Transverse colon (tissue), 4 donors: ENCODE data around the gene SERPINB6. TPM values are rescaled to one million over a fixed set of nuclear protein-coding genes. Genes with fewer than 3 reads are reported as not detected.
"Not testable (repeated sequence)": the region's sequence is repeated elsewhere in the genome, so short reads cannot be mapped to it uniquely, and the experiment has no call there.

Experiments used
- DNase-seq: peaks from one replicate; pipeline ENCODE4 v3.0.0-alpha.2; 2019
- H3K27ac ChIP-seq, 4 donors: fragments of 200-600 bp; sonication (generic); 2 replicates each; pipeline ENCODE4 v1.5.1; 2016 to 2018; ENCODE audit warnings: inconsistent platforms in 4 of 4
- H3K27me3 ChIP-seq: fragments of 200-600 bp; sonication (generic); 2 replicates; pipeline ENCODE4 v1.5.1; 2017; ENCODE audit warnings: inconsistent platforms
- H3K36me3 ChIP-seq, 4 donors: fragments of 200-600 bp; sonication (generic); 2 replicates each; pipeline ENCODE4 v1.5.1; 2017 to 2019; ENCODE audit warnings: inconsistent platforms in 4 of 4
- H3K4me1 ChIP-seq, 4 donors: fragments of 200-600 bp; sonication (generic); 2 replicates each; pipeline ENCODE4 v1.5.1; 2017 to 2020; ENCODE audit warnings: inconsistent platforms in 4 of 4
- H3K4me3 ChIP-seq, 4 donors: fragments of 200-600 bp; sonication (generic); 1 replicate in 1 of 4; 2 replicates in 3 of 4; pipeline versions ENCODE4 v1.5.1 to v1.6.1; 2017 to 2019; ENCODE audit warnings: inconsistent platforms in 4 of 4
- H3K9me3 ChIP-seq, 2 donors: fragments of 200-600 bp; sonication (generic); 2 replicates each; pipeline ENCODE4 v1.5.1; 2017 to 2019; ENCODE audit warnings: inconsistent platforms in 2 of 2
- EP300 ChIP-seq: sonication (generic); formaldehyde crosslinking; IDR thresholded peaks from one replicate; pipeline ENCODE4 v1.6.1; 2017; ENCODE audit warnings: antibody characterized with exemption, low read depth
- POLR2A ChIP-seq: fragments of 450-650 bp; IDR thresholded peaks from one replicate; pipeline ENCODE4 v1.6.1; 2016; ENCODE audit warnings: antibody characterized with exemption, mild to moderate bottlenecking, moderate library complexity
- POLR2AphosphoS5 ChIP-seq, 3 donors: sonication (generic); formaldehyde crosslinking; IDR thresholded peaks; one replicate each; pipeline ENCODE4 v1.6.1; 2016; ENCODE audit warnings: antibody characterized with exemption in 3 of 3
- WGBS, 2 donors: methylation state at CpG; one replicate each; pipeline ENCODE4 v1.1.5; 2018; ENCODE audit warnings: low coverage in 1 of 2; 5-methylcytosine and 5-hydroxymethylcytosine counted together
- in situ Hi-C, 4 donors: fragments of 200-750 bp; cut with MboI; loops; one replicate each; pipeline versions ENCODE4 v1.15.0 to v1.15.1; 2017; ENCODE audit warnings: low sequenced_read_pairs in 3 of 4, low pct_ligation_motif_present in 1 of 4, low pct_unique_long_range_greater_than_20kb in 1 of 4
- intact Hi-C: fragments of 100-400 bp; cut with DNase I; formaldehyde crosslinking; loops from one replicate; pipeline ENCODE4 v1.15.1; 2023; ENCODE audit warnings: low total_unique reads
- total RNA-seq, 4 donors: library from RNA; depleted of rRNA; stranded (reverse); fragments of >200 nt; gene quantifications; one replicate each; pipeline ENCODE4 v1.1.0, GENCODE V29; 2016
- TF ChIP-seq, protein P1 (sequence below), 5 experiments: fragments of 200-600 bp in 3 of 5; fragments of 450-650 bp in 2 of 5; sonication (generic) in 3 of 5; IDR thresholded peaks; 1 replicate in 2 of 5; 2 replicates in 3 of 5; pipeline ENCODE4 v1.5.1; 2016 to 2017; ENCODE audit warnings: antibody characterized with exemption in 5 of 5, inconsistent platforms in 3 of 5, mild to moderate bottlenecking in 2 of 5, moderate library complexity in 1 of 5

Gene SERPINB6
- total RNA-seq, 4 donors from 2014 or later = 134 to 276 (median 170) TPM

DNA sequence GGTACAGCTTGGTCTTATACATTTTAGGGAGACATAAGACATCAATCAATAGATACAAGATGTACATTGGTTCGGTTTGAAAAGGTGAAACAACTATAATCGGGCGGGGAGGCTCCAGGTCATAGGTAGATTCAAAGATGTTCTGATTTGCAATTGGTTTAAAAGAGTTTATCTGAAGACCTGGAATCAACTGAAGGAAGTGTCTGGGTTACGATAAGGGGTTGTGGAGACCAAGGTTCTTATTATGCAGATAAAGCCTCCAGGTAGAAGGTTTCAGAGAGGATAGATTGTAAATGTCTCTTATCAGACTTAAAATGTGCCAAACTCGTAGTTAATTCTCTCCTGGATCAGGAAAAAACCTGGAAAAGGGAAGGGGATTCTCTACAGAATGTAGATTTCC, 5.9 kb upstream of the SERPINB6 start:
- Histone ChIP-seq H3K9me3 (no peaks in the 10 kb centered on the region), H3K27me3 (no peaks in the 10 kb centered on the region), H3K36me3 (no peaks in the 10 kb centered on the region), H3K4me3 (no peak overlapping the region), H3K27ac (peak overlapping the region in 1 of 4 donors; percentile 29), H3K4me1 (peaks cover 9 to 51% (median 22%) of the 10 kb centered on the region in 4 donors)
- DNase-seq = no peak
- 75% methylated on average over 5 of the region's 5 CpGs; no CpG with 5 or more reads in 1 of the 2 donors for WGBS, 2 donors
- in situ Hi-C loops = no loop called here
- no peak for TF ChIP-seq POLR2A
- no peak for TF ChIP-seq EP300
- TF ChIP-seq POLR2AphosphoS5 (IDR thresholded peaks at IDR 0.05) = no peak
- TF ChIP-seq, protein P1, sequence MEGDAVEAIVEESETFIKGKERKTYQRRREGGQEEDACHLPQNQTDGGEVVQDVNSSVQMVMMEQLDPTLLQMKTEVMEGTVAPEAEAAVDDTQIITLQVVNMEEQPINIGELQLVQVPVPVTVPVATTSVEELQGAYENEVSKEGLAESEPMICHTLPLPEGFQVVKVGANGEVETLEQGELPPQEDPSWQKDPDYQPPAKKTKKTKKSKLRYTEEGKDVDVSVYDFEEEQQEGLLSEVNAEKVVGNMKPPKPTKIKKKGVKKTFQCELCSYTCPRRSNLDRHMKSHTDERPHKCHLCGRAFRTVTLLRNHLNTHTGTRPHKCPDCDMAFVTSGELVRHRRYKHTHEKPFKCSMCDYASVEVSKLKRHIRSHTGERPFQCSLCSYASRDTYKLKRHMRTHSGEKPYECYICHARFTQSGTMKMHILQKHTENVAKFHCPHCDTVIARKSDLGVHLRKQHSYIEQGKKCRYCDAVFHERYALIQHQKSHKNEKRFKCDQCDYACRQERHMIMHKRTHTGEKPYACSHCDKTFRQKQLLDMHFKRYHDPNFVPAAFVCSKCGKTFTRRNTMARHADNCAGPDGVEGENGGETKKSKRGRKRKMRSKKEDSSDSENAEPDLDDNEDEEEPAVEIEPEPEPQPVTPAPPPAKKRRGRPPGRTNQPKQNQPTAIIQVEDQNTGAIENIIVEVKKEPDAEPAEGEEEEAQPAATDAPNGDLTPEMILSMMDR (IDR thresholded peaks at IDR 0.05) = no peak
- intact Hi-C loops = no loop called here

DNA sequence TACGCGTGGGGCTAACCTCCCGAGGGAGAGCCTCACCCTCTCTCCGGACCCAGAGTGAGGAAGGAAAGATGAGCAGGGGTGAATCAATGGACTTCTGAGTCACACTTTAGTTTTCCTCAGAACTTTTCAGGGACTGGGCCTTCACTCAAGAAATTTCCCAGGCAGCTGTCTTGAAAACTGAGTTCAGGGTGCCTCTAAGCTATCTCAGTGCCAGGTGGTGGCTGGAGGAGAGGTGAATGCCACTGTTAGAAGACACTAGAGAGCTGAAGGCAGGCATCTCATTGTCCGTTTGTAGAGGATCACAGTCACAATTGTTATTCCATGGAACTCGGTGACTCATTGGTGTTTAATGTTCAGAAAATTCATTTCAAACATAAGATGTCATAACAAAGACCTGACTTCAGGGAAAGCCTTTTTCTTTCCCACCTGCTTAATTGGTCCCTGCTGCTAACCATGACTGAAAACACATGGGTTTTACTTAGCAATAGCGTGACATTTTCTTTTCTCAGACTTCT, 5.3 kb upstream of the SERPINB6 start:
- 68 to 76% methylated on average over 5 to 6 of the region's 7 CpGs for WGBS, 2 donors

DNA sequence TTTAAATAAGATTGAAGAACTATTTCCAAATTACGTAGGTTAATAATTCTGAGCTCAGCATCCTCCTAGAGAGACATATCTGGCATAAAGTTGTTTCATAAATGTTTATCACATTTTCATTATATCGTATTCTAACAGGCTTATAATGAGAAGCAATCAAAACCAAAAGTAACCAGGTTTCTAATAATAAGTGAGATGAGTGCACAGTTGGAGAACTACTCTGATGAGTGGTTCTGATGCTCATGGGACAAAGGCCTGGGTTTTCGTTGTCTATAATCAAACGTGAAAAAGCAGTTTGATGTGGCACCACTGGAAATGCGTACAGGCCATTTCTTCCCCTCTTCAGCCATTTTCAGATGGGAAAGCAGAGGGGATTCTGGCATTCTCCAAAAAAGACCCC, 4.7 kb upstream of the SERPINB6 start:
- no peak overlapping the region for H3K27ac ChIP-seq
- in situ Hi-C loops = no loop called here
- intact Hi-C loops = no loop called here

More for the DNA sequence above, 5.3 kb upstream of the SERPINB6 start:
- TF ChIP-seq EP300 (no peak), POLR2A (no peak), POLR2AphosphoS5 (IDR thresholded peaks at IDR 0.05) (no peak)
- TF ChIP-seq, protein P1 (IDR thresholded peaks at IDR 0.05) = no peak
- H3K4me3 ChIP-seq = no peak overlapping the region
- in situ Hi-C loops (no loop called here), intact Hi-C loops (no loop called here)
- H3K4me1 ChIP-seq = peaks cover 6 to 50% (median 19%) of the 10 kb centered on the region in 4 donors
- H3K9me3 ChIP-seq = no peaks in the 10 kb centered on the region
- DNase-seq = no peak
- H3K36me3 ChIP-seq = no peaks in the 10 kb centered on the region
- no peak overlapping the region for H3K27ac ChIP-seq
- H3K27me3 ChIP-seq = no peaks in the 10 kb centered on the region

DNA sequence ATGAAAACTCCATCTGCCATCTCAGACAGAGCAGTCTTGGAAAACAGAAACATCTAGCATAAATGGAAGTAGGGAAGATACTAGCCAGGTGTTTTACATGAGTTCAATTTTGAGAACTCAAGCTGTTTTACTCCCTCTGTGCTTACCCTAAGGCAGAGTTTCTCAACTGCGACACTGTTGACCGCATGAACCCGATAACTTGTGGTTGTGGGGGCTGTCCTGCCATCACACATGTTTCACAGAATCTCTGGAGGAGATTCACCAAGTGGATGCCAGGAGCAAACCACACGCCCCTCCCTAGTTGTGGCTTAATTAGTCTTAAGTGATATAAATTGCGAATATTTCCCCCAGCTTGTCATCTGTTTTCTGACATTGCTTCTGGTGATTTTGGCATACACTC, 2.3 kb upstream of the SERPINB6 start:
- Histone ChIP-seq H3K9me3 (no peaks in the 10 kb centered on the region), H3K36me3 (no peaks in the 10 kb centered on the region), H3K27me3 (no peaks in the 10 kb centered on the region), H3K4me3 (no peak overlapping the region), H3K4me1 (peaks cover 6 to 39% (median 20%) of the 10 kb centered on the region in 4 donors), H3K27ac (no peak overlapping the region)
- DNase-seq = no peak
- intact Hi-C loops (no loop called here), in situ Hi-C loops (no loop called here)
- TF ChIP-seq EP300 = no peak
- 77 to 100% methylated on average over 1 to 5 of the region's 5 CpGs for WGBS, 2 donors

More for the DNA sequence above, 4.7 kb upstream of the SERPINB6 start:
- Histone ChIP-seq H3K27me3 (no peaks in the 10 kb centered on the region), H3K4me1 (peaks cover 6 to 44% (median 15%) of the 10 kb centered on the region in 4 donors), H3K36me3 (no peaks in the 10 kb centered on the region), H3K9me3 (no peaks in the 10 kb centered on the region), H3K4me3 (no peak overlapping the region)
- WGBS, 2 donors = 77 to 85% methylated on average over 4 to 5 of the region's 5 CpGs
- TF ChIP-seq EP300 (no peak), POLR2A (no peak), POLR2AphosphoS5 (IDR thresholded peaks at IDR 0.05) (no peak)
- TF ChIP-seq, protein P1 (IDR thresholded peaks at IDR 0.05) = no peak
- no peak for DNase-seq

GRCh38 chr6:2973180-2973579, 1.8 kb upstream of the SERPINB6 start:
- intact Hi-C loops = not testable (repeated sequence)

DNA sequence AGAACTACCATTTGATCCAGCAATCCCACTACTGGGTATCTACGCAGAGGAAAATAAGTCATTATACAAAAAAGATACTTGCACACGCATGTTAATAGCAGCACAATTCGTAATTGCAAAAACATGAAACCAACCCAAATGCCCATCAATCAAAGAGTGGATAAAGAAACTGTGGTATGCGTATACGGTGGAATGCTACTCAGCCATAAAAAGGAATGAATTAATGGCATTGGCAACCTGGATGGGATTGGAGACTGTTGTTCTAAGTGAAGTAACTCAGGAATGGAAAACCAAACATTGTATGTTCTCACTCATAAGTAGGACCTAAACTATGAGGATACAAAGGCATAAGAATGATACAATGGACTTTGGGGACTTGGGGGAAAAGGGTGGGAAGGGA, 1.3 kb upstream of the SERPINB6 start:
- DNase-seq, intact Hi-C loops, H3K9me3 ChIP-seq, H3K27me3 ChIP-seq, in situ Hi-C loops, H3K36me3 ChIP-seq, H3K4me3 ChIP-seq: not testable (repeated sequence)
- H3K27ac ChIP-seq = peak overlapping the region in 3 of 4 donors; percentile 97 to 99 (median 98)
- 93% methylated on average over 5 of the region's 5 CpGs for WGBS, 2 donors
- H3K4me1 ChIP-seq = peaks cover 4 to 30% (median 20%) of the 10 kb centered on the region in 4 donors

More at GRCh38 chr6:2973180-2973579, 1.8 kb upstream of the SERPINB6 start:
- H3K9me3 ChIP-seq, H3K27me3 ChIP-seq, in situ Hi-C loops, H3K36me3 ChIP-seq, DNase-seq, H3K4me3 ChIP-seq: not testable (repeated sequence)
- 92 to 95% methylated on average over 6 of the region's 6 CpGs for WGBS, 2 donors
- peaks cover 6 to 34% (median 20%) of the 10 kb centered on the region in 4 donors for H3K4me1 ChIP-seq
- H3K27ac ChIP-seq = peak overlapping the region in 2 of 4 donors; percentile 98 to 99

GRCh38 chr6:2972219-2972487, 786 bp upstream of the SERPINB6 start:
- 5 to 19% methylated on average over 1 of the region's 1 CpG for WGBS, 2 donors
- peak overlapping the region; percentile 97 to 99 (median 98) for H3K27ac ChIP-seq
- H3K4me1 ChIP-seq = peaks cover 0 to 30% (median 16%) of the 10 kb centered on the region in 4 donors
- H3K9me3 ChIP-seq, H3K36me3 ChIP-seq, H3K27me3 ChIP-seq, intact Hi-C loops, DNase-seq, in situ Hi-C loops: not testable (repeated sequence)
- H3K4me3 ChIP-seq = peak overlapping the region in 3 of 4 donors; percentile 83 to 94 (median 92)
